Kidney tubule cell (primary cell): Measurements from ENCODE around the gene TOMM34.
A peak's percentile ranks its signal among the peaks of the same experiment; 100 is the strongest.

Source experiments
- DNase-seq: peaks from one replicate; pipeline ENCODE4 v3.0.0-alpha.2; 2018; ENCODE audit warnings: low spot score

Gene TOMM34

GRCh38 chr20:44930517-44931168, 29.6 kb downstream of the TOMM34 start:
- DNase-seq, result no peak

DNA sequence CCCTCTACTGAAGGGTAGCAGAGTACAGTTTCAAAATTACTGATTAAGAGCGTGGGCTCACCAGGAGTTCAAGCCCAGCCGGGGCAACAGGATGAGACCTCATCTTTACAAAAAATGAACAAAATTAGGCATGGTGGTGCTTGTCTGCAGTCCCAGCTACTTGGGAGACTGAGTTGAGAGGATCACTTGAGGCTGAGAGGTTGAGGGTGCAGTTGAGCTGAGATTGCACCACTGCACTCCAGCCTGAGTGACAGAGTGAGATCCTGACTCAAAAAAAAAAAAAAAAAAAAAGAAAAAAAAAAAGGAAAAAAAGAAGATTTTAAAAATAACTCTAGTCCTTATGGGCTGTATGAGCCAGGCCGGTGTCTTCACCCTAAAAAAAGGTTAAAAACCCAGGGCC, 31.6 kb downstream of the TOMM34 start:
- no peak for DNase-seq

- DNase-seq, result no peak
Measured at GRCh38 chr20:44924541-44924940, 35.7 kb downstream of the TOMM34 start.

GRCh38 chr20:44921447-44921846, 38.8 kb downstream of the TOMM34 start:
- no peak for DNase-seq

DNA sequence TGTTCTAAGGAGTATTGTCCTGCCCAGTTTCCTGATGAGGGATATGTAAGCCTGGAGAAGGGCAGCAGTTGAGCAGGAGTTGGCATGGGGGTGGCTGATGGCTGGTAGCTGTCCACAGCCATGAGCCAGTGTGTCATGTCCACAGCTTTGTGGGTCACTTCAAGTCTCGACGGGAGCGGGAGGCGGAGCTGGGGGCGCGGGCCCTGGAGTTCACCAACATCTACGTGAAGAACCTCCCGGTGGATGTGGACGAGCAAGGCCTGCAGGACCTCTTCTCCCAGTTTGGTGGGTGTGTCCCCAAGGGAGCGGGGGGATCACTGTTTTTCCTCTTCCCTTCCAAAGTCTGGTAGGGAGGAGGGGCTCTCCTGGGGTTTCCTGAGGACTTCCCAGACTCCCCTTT, 41.4 kb downstream of the TOMM34 start:
- no peak for DNase-seq

- no peak for DNase-seq
Measured at GRCh38 chr20:44918342-44918741, 41.9 kb downstream of the TOMM34 start.

- no peak for DNase-seq
Measured at GRCh38 chr20:44917399-44917798, 42.8 kb downstream of the TOMM34 start.

GRCh38 chr20:44916586-44916985, 43.6 kb downstream of the TOMM34 start:
- no peak for DNase-seq

- DNase-seq, result no peak
Measured at GRCh38 chr20:44914924-44915323, 45.3 kb downstream of the TOMM34 start.

DNA sequence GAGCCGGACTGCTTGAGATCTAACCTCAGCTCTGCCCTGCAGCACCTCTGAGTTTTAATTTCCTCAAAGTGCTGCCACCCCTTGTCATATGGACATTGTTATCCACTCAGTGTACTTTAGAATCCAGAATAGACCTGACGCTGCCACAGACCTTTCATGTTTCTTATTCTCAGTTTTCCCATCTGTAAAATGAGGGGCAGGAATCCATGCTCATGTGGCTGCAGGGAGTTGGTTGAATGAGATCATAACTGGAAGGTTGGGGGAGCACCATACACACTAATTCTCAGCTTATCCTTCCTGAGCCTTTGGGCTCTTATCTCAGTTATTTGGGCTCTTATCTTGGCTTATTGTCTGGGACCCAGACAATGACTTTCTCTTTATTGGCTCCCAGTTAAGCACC, 48.0 kb downstream of the TOMM34 start:
- DNase-seq, result no peak

- DNase-seq, result peak; percentile 82
Measured at GRCh38 chr20:44911264-44911921, 48.8 kb downstream of the TOMM34 start.

- DNase-seq, result peak; percentile 6
Measured at GRCh38 chr20:44910690-44911262, 49.4 kb downstream of the TOMM34 start.

DNA sequence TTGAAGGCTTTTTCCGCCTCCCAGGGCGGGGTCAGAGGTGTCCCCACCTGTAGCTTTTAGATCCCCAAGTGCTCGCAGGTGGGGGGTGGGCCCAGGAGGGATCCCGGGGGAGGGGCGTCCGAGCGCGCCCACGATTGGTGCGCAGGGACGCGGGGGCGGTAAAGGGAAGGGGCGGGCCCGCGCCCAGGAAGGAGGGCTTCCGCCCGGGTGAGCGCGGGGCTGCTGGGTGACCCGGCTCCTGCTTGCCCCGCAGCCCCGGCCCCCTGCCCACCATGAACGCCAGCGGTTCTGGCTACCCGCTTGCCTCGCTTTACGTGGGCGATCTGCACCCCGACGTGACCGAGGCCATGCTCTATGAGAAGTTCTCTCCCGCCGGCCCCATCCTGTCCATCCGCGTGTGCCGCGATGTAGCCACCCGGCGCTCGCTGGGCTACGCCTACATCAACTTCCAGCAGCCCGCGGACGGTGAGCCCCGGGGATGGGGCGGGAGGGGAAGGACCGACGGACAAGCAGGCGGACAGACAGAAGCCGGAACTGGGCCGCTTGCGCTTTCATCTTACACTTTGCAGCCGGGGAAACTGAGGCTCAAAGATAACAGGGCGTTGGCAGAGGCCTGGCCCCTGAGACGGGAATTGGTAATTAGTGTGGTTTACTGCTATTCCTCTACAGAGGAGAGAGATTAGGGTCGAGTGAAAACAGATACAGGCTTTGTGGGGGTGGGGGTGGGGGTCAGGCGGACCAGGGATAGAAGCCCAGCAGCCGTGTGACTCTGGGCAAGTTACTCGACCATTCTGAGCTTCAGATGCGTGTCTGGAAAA, 50.1 kb downstream of the TOMM34 start, which contains the start of gene PABPC1L:
PABPC1L (plus strand) TSS at position 189 of the 818 bp plus-strand sequence; CDS start at position 273, 84 bp downstream.
- DNase-seq, result peak; percentile 75

DNA sequence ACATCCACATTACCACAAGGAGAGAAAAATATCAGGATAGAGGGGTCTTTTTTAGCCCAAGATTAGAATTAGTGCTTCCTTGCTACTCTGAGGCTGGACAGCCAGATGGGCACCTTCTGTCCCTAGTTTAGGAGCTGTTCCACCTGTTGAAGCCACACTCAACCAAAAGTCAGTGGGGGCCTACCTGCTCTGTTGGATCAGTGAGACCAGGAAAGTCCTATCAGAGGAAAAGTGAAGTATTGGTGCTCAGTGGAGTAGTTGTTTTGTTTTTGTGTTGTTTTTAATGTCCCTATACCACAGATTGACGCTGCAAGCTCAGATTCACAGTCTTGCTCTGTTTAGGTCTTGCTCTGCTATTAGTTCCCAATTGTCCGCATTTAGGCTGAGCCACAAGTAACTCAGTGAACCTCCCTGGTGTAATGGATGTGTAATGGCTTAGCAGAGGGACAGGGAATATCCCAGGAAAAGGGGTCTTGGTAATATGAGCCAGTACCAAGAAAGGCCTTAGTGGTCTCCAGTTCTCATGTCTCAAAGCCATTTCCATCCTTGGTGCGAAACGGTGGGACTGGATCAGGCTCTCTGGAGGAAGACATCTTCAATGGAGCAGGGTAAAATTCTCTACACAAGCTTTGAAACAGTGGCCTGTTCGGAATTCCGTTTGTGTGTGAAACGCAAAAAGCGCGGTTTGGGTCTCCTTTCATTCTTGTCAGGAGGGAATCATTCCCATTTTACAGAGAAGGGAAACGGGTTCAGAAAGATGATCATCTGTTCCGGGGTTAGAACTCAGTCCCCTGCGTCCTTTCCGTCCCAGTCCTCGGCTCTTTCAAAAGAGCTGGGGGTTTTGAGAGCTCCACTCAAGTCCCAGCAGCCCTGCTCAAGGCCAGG, 51.0 kb downstream of the TOMM34 start:
- no peak for DNase-seq

- no peak for DNase-seq
Measured at GRCh38 chr20:44904377-44904776, 55.8 kb downstream of the TOMM34 start.

DNA sequence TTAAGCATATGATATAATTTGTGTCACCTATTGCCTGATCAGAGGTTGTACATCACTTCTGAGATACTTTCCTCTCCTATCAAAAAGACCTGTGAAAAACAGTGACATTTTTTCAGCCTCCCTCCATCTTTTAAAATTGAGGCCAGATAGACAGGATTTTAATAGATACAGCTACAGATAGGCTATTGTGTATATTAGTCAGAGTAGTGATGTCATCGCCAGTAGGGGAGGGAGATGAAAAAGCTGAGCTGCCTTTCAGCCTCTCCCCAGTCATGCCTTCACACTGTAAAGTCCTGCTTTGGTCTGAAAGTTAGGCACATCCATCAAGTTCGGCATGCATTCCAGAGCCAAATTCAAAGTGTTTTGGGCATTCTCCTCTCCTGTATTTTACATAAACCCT, 58.2 kb downstream of the TOMM34 start:
- peak; percentile 42 for DNase-seq

DNA sequence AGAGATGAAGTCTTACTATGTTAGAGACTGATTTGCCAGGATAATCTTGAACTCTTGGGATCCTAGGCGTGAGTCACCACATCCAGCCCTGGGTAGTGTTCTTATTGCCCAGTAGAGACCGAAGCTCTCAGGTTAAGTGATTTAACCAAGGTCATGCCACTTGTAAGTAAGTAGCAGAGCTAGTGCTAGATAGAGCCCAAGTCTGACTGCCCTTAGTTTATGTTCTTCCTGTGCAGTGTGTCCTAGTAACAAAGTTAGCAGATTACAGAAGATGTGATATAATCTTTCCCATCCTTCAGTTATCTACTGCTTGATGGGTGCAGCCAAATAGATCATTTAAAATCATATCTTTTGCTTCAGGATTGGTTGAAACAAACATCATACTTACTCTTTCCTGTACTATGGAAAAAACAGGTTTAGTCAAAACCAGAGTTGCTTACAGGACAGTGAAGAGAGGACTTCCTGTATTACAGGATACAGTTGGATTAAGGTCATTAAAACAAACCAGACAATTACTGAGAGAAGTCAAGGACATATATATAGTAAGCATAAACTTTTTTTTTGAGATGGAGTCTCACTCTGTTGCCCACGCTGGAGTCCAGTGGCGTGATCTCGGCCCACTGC, 59.9 kb downstream of the TOMM34 start:
- no peak for DNase-seq

DNA sequence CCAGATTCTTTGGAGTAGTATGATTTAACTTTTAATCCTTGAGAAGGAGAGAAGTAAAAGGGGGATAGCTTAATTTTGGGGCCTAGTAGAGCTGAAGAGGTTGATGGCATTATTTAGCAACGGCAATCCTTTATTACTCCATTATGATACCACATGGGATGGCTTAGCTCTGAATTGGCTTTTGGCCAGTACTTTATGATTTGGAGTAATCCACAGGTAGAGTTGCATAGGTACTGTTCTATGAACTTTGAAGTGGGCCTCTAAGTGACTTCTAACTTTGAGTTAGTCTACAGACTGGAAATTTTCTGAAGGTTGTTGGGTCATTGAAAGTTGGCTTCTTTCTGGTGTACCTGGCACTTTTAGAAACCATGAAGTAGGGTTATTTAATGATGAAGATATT, 63.1 kb downstream of the TOMM34 start:
- no peak for DNase-seq

DNA sequence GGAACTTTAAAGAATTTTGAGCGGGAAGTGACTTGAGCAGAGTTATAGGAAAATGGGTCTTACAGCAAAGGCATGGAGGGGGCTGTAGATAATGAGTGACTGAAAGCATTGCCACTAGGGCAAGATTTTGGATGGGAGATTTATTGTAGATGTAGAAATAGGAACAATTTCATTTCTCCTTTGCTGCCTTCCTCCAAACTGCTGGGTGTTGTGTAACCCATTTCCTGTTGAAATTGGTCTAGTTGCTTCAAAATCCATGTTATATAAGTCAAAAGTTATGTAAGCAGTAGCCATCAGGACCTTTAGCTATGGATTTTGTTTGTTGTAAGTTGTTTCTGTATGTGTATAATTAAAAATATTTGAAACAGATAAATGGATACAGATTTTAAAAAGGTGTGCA, 63.6 kb downstream of the TOMM34 start:
- no peak for DNase-seq

- DNase-seq, result no peak
Measured at GRCh38 chr20:44894959-44895358, 65.2 kb downstream of the TOMM34 start.
